Neural cell (in vitro differentiated cells): ENCODE results near the gene CNFN. TPM values are rescaled to one million over a fixed set of nuclear protein-coding genes. Genes with fewer than 3 reads are reported as not detected.
A peak's percentile ranks its signal among the peaks of the same experiment; 100 is the strongest.

Experiments used
- H2AFZ ChIP-seq: fragments of 200-600, 300-800 bp; sonication (generic), shearing (Covaris generic); 2 replicates; pipeline ENCODE4 v1.6.0; 2014; ENCODE audit warnings: low read depth, mild to moderate bottlenecking, antibody characterized with exemption, low read length, moderate library complexity
- H3F3A ChIP-seq: fragments of 200-600 bp; shearing (Covaris generic); 2 replicates; pipeline ENCODE4 v1.6.1; 2016; ENCODE audit warnings: mild to moderate bottlenecking, moderate library complexity, mixed read lengths, antibody characterized with exemption, low read length; ENCODE audit not compliant: insufficient read depth, poor library complexity, severe bottlenecking
- H3K27ac ChIP-seq: fragments of 200-600, 300-800 bp; sonication (generic), shearing (Covaris generic); 2 replicates; pipeline ENCODE4 v1.5.1; 2014; ENCODE audit warnings: mild to moderate bottlenecking, low read length, moderate library complexity
- H3K27me3 ChIP-seq: fragments of 300-800, 200-600 bp; sonication (generic), shearing (Covaris generic); 2 replicates; pipeline ENCODE4 v1.6.0; 2014; ENCODE audit warnings: mild to moderate bottlenecking, low read depth, low read length, moderate library complexity; ENCODE audit not compliant: insufficient read depth
- H3K36me3 ChIP-seq: fragments of 300-800, 200-600 bp; sonication (generic), shearing (Covaris generic); 2 replicates; pipeline ENCODE4 v1.5.1; 2014; ENCODE audit warnings: mild to moderate bottlenecking, antibody characterized with exemption, low read length, moderate library complexity; ENCODE audit not compliant: insufficient read depth
- H3K4me2 ChIP-seq: fragments of 300-800, 200-600 bp; sonication (generic), shearing (Covaris generic); 2 replicates; pipeline ENCODE4 v1.6.0; 2014; ENCODE audit warnings: mild to moderate bottlenecking, low read length
- H3K4me3 ChIP-seq: fragments of 300-800, 200-600 bp; sonication (generic), shearing (Covaris generic); 2 replicates; pipeline ENCODE4 v1.5.1; 2014; ENCODE audit warnings: mild to moderate bottlenecking, low read length, moderate library complexity
- H3K79me2 ChIP-seq: fragments of 200-600 bp; shearing (Covaris generic); replicated peaks from 2 replicates; pipeline ENCODE4 v1.6.0; 2014; ENCODE audit warnings: mild to moderate bottlenecking, low read length, moderate library complexity; ENCODE audit not compliant: insufficient read depth
- H3K9ac ChIP-seq: fragments of 300-800, 200-600 bp; sonication (generic), shearing (Covaris generic); 2 replicates; pipeline ENCODE4 v1.6.1; 2016; ENCODE audit warnings: mild to moderate bottlenecking, low read length, mixed read lengths
- H3K9me2 ChIP-seq: fragments of 200-600 bp; shearing (Covaris generic); 2 replicates; pipeline ENCODE4 v1.6.1; 2016; ENCODE audit warnings: mild to moderate bottlenecking, low read length, mixed read lengths; ENCODE audit not compliant: insufficient read depth
- H3K9me3 ChIP-seq: fragments of 200-600, 300-800 bp; sonication (generic), shearing (Covaris generic); 2 replicates; pipeline ENCODE4 v1.6.1; 2016; ENCODE audit warnings: mild to moderate bottlenecking, mixed run types, low read length, moderate library complexity, mixed read lengths
- H4K20me1 ChIP-seq: fragments of 200-600 bp; shearing (Covaris generic); 2 replicates; pipeline ENCODE4 v1.6.1; 2016; ENCODE audit warnings: mild to moderate bottlenecking, mixed run types; ENCODE audit not compliant: insufficient read depth
- CTCF ChIP-seq: fragments of 450-650 bp; IDR thresholded peaks from 2 replicates; pipeline ENCODE4 v1.5.1; 2014; ENCODE audit warnings: antibody characterized with exemption, mild to moderate bottlenecking, moderate library complexity; ENCODE audit not compliant: poor library complexity, severe bottlenecking
- EP300 ChIP-seq: fragments of 450-650 bp; conservative IDR thresholded peaks from 2 replicates; pipeline ENCODE4 v1.6.1; 2014; ENCODE audit warnings: antibody characterized with exemption, mild to moderate bottlenecking, moderate library complexity; ENCODE audit not compliant: poor library complexity, severe bottlenecking
- EZH2 ChIP-seq: fragments of 200-600, 300-800 bp; shearing (Covaris generic), sonication (generic); IDR thresholded peaks from 2 replicates; pipeline ENCODE4 v1.6.1; 2014; ENCODE audit warnings: antibody characterized with exemption, low read length, borderline replicate concordance, mild to moderate bottlenecking; ENCODE audit not compliant: insufficient read depth, poor library complexity, severe bottlenecking
- MXI1 ChIP-seq: fragments of 450-650 bp; conservative IDR thresholded peaks from 2 replicates; pipeline ENCODE4 v1.6.1; 2014; ENCODE audit warnings: antibody characterized with exemption, mild to moderate bottlenecking; ENCODE audit not compliant: poor library complexity, severe bottlenecking
- POLR2AphosphoS5 ChIP-seq: IDR thresholded peaks from 2 replicates; pipeline ENCODE4 v1.6.1; 2012
- RAD21 ChIP-seq: fragments of 450-650 bp; conservative IDR thresholded peaks from 2 replicates; pipeline ENCODE4 v1.6.1; 2014; ENCODE audit warnings: antibody characterized with exemption, mild to moderate bottlenecking, moderate library complexity
- SMC3 ChIP-seq: fragments of 450-650 bp; conservative IDR thresholded peaks from 2 replicates; pipeline ENCODE4 v1.6.1; 2014; ENCODE audit warnings: antibody characterized with exemption, mild to moderate bottlenecking, moderate library complexity; ENCODE audit not compliant: poor library complexity
- TAF1 ChIP-seq: IDR thresholded peaks from 2 replicates; pipeline ENCODE4 v1.6.1; 2012; ENCODE audit warnings: low read depth
- polyA plus RNA-seq: library from polyadenylated mRNA; depleted of rRNA; stranded (reverse); fragments of >200 nt; gene quantifications from 2 replicates; pipeline ENCODE4 v1.2.3, GENCODE V29; 2014
- TF ChIP-seq, protein P1 (sequence below): IDR thresholded peaks from 2 replicates; pipeline ENCODE4 v1.6.1; 2012; ENCODE audit warnings: borderline replicate concordance

CNFN gene
- polyA plus RNA-seq, 1 donor from 2014 or later, result not detected

- TF ChIP-seq EP300, result peak; percentile 97
- peak; percentile 97 for TF ChIP-seq MXI1
- TF ChIP-seq POLR2AphosphoS5, result peak; percentile 22
Observed at GRCh38 chr19:42352301-42353259, 37.5 kb downstream of the CNFN start (continued).

DNA sequence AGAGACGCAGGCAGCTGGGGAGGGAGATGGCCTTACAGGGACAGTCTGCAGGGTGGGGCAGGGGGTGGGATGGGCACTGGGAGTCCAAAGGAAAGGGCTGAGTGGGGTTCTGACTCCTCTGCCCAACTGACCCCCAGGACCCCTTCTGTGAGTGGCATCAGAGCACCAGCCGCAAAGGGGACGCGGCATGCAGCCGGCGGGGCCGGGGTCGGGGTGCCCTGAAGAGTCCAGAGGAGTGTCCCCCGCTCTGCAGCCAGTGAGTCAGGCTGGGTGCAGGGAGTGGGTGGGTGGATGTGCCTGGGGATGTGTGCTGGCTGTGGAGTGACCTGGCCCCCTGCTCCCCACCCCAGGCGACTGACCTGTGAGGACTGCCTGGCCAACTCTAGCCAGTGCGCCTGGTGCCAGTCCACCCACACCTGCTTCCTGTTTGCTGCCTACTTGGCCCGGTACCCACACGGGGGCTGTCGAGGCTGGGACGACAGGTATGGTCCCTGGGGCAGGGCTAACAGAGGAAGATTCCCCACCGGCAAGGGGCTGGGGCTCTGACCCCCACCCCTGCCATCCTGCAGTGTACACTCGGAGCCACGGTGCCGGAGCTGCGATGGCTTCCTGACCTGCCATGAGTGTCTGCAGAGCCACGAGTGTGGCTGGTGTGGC lies 38.9 kb downstream of the CNFN start:
- H3K36me3 ChIP-seq, result no peaks in the 10 kb centered on the region
- peak overlapping the region; percentile 97 for H3K27ac ChIP-seq

More for the DNA sequence above, 38.9 kb downstream of the CNFN start:
- H3K27me3 ChIP-seq, result no peaks in the 10 kb centered on the region
- no peaks in the 10 kb centered on the region for H3K9me2 ChIP-seq
- H4K20me1 ChIP-seq, result no peaks in the 10 kb centered on the region
- H3K79me2 ChIP-seq, result no peaks in the 10 kb centered on the region
- no peak overlapping the region for H2AFZ ChIP-seq
- no peak for TF ChIP-seq MXI1
- TF ChIP-seq TAF1, result no peak
- no peak for TF ChIP-seq EZH2
- TF ChIP-seq SMC3, result no peak
- TF ChIP-seq, protein P1, sequence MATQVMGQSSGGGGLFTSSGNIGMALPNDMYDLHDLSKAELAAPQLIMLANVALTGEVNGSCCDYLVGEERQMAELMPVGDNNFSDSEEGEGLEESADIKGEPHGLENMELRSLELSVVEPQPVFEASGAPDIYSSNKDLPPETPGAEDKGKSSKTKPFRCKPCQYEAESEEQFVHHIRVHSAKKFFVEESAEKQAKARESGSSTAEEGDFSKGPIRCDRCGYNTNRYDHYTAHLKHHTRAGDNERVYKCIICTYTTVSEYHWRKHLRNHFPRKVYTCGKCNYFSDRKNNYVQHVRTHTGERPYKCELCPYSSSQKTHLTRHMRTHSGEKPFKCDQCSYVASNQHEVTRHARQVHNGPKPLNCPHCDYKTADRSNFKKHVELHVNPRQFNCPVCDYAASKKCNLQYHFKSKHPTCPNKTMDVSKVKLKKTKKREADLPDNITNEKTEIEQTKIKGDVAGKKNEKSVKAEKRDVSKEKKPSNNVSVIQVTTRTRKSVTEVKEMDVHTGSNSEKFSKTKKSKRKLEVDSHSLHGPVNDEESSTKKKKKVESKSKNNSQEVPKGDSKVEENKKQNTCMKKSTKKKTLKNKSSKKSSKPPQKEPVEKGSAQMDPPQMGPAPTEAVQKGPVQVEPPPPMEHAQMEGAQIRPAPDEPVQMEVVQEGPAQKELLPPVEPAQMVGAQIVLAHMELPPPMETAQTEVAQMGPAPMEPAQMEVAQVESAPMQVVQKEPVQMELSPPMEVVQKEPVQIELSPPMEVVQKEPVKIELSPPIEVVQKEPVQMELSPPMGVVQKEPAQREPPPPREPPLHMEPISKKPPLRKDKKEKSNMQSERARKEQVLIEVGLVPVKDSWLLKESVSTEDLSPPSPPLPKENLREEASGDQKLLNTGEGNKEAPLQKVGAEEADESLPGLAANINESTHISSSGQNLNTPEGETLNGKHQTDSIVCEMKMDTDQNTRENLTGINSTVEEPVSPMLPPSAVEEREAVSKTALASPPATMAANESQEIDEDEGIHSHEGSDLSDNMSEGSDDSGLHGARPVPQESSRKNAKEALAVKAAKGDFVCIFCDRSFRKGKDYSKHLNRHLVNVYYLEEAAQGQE, result no peak
- no peak for TF ChIP-seq RAD21
- TF ChIP-seq EP300, result no peak
- no peak for TF ChIP-seq POLR2AphosphoS5
- no peak for TF ChIP-seq CTCF
- peak overlapping the region; percentile 59 for H3K4me3 ChIP-seq
- H3K9ac ChIP-seq, result peak overlapping the region; percentile 76
- no peak overlapping the region for H3K4me2 ChIP-seq
- no peaks in the 10 kb centered on the region for H3K9me3 ChIP-seq
- H3F3A ChIP-seq, result no peaks in the 10 kb centered on the region
